Skeletal muscle tissue (tissue), 4 donors: ENCODE measurements around the gene TBCEL. TPM values are rescaled to one million over a fixed set of nuclear protein-coding genes. Genes with fewer than 3 reads are reported as not detected.
A peak's percentile ranks its signal among the peaks of the same experiment; 100 is the strongest.
"Not testable (repeated sequence)": the region's sequence is repeated elsewhere in the genome, so short reads cannot be mapped to it uniquely, and the experiment has no call there.

Source experiments
- H3K27ac ChIP-seq: one replicate; pipeline ENCODE4 v1.7.0; 2013; ENCODE audit warnings: mild to moderate bottlenecking, low read depth, low read length, inconsistent platforms
- H3K27me3 ChIP-seq, 3 donors: one replicate each; pipeline ENCODE4 v1.7.0; 2013; ENCODE audit warnings: low read length in 3 of 3; ENCODE audit not compliant: control insufficient read depth in 3 of 3, insufficient read depth in 3 of 3
- H3K36me3 ChIP-seq, 3 donors: one replicate each; pipeline ENCODE4 v1.7.0; 2013; ENCODE audit warnings: low read length in 3 of 3; ENCODE audit not compliant: control insufficient read depth in 3 of 3, insufficient read depth in 3 of 3
- H3K4me1 ChIP-seq, 3 donors: one replicate each; pipeline ENCODE4 v1.7.0; 2013; ENCODE audit warnings: low read length in 3 of 3, mild to moderate bottlenecking in 3 of 3; ENCODE audit not compliant: control insufficient read depth in 3 of 3, insufficient read depth in 3 of 3
- H3K4me3 ChIP-seq, 3 donors: one replicate each; pipeline ENCODE4 v1.7.0; 2013; ENCODE audit warnings: low read length in 3 of 3
- H3K9ac ChIP-seq, 3 donors: one replicate each; pipeline ENCODE4 v1.7.0; 2013; ENCODE audit warnings: low read length in 3 of 3, mild to moderate bottlenecking in 3 of 3, moderate library complexity in 2 of 3, low read depth in 1 of 3
- H3K9me3 ChIP-seq, 3 donors: one replicate each; pipeline ENCODE4 v1.7.0; 2013; ENCODE audit warnings: low read length in 3 of 3; ENCODE audit not compliant: control insufficient read depth in 3 of 3
- total RNA-seq: library from RNA; depleted of rRNA; stranded (reverse); fragments of >200 nt; gene quantifications from one replicate; pipeline ENCODE4 v1.2.3, GENCODE V29; 2014
- donor health status: Osteomylitis.

TBCEL gene
- total RNA-seq, 1 donor from 2014 or later = 31.3 TPM

DNA sequence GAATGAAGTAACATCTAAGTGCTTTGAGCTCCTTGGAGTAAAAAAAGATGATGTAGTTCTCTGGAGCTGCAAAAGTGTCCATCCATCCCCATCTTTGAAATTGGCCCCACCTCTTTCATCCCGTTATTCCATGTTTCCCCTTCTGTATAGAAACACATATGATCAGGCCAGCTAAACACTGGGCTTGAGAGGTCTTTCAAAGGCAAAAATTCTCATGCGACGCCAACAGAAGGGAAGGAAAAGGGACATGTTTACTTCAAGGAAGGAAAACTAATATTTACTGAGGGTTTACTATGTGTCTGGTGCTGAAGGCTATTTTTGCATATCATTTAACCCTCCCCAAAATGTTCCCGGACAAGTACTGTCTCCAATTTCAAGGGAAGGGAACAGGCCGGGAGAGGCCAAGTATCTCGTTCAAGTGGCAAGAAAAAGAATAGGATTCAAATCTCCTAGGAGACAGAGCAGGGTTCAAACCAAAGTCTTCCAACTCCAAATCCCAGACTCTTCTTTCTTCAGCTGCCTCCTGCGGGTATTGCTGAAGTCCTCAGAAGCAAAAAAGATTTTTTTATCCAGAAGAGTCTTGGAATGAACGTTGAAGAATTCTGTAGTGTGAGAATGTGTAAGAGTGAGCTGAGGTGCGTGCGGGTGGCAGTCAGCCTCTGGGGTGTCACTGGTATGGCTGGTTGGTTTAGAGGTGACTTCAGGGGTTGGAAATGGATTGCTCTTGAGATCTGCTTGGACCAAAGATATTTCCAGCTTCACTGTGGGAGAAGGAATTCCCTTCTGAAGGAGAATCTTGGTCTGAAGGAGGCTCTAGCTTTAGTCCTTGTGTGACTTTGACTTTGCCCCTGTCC is 87.2 kb downstream of the TBCEL start:
- peaks cover 7 to 12% (median 11%) of the 10 kb centered on the region in 3 donors for H3K4me1 ChIP-seq
- no peaks in the 10 kb centered on the region for H3K9me3 ChIP-seq
- no peak overlapping the region for H3K9ac ChIP-seq
- no peaks in the 10 kb centered on the region for H3K36me3 ChIP-seq
- H3K4me3 ChIP-seq = no peak overlapping the region
- H3K27me3 ChIP-seq = no peaks in the 10 kb centered on the region
- no peak overlapping the region for H3K27ac ChIP-seq

DNA sequence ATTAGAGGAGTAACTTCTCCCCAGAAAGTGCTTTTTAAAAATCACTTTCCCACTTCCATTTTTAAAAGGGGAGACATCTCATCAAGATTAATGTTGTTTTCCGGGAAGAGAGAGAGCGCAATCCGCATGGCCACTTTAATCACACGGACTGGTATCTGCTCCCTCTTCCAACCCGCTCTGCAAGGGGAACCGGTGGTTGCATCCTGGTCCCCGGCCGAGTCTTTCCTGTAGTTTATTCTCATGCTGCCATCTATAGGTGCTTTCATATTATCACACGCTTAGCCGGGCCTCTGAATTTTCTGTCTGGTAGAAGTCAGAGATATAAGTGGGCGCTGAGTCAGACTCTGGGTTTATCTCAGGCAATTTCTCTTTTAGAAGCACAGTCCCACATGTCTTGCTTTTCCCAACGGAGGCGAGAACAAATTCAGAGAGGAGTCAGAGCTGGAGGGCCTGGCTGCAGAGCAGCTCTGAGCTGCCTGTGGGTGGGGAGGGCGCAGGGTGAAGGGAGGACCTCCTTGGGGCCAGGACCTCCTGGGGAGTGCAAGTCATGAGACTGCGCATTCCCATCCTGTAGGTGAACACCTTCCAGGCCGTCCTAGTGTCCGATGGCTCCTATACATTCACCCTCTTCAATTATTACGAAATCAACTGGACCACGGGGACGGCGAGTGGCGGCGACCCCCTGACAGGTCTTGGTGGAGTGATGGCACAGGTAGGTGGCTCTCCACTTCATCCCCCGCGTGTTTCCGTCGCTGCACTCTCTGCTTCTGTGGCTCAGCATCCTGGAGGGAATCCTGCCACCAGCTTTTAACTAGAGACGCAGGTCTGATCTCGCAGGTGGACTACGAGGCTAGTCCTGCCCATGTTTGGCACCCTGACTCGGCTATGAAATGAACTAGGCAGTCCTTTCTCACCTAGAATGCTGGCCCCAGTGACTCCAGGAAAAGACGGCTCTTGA is 88.9 kb downstream of the TBCEL start:
- peak overlapping the region in 1 of 3 donors; percentile 66 for H3K9ac ChIP-seq
- H3K27me3 ChIP-seq = no peaks in the 10 kb centered on the region
- no peaks in the 10 kb centered on the region for H3K9me3 ChIP-seq
- peak overlapping the region; percentile 3 for H3K27ac ChIP-seq
- no peak overlapping the region for H3K4me3 ChIP-seq
- H3K36me3 ChIP-seq = no peaks in the 10 kb centered on the region
- peaks cover 7 to 12% (median 11%) of the 10 kb centered on the region in 3 donors for H3K4me1 ChIP-seq

DNA sequence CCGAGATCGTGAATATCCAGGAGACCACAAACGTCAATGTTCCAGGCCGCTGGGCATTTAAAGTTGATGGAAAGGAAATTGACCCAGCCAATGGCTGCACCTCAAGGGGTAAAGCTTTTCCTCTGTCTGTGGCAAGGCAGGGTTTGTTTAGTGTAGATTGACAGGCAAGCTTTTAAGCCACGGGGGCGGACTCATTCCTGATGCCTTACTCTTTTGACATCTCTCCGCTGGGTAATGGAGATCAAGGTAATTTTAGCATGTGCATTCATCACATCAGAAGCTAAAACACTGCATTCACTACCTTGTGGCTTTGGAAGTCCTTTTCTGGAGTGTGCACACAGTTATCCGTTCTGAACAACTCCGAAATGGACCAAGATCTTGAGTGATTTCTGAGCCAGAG is 89.7 kb downstream of the TBCEL start:
- no peaks in the 10 kb centered on the region for H3K9me3 ChIP-seq
- H3K4me1 ChIP-seq = peaks cover 7 to 12% (median 11%) of the 10 kb centered on the region in 3 donors
- H3K27ac ChIP-seq = no peak overlapping the region
- peaks cover 0 to 2% (median 0%) of the 10 kb centered on the region in 3 donors for H3K36me3 ChIP-seq
- H3K4me3 ChIP-seq = no peak overlapping the region
- H3K27me3 ChIP-seq = no peaks in the 10 kb centered on the region
- no peak overlapping the region for H3K9ac ChIP-seq

DNA sequence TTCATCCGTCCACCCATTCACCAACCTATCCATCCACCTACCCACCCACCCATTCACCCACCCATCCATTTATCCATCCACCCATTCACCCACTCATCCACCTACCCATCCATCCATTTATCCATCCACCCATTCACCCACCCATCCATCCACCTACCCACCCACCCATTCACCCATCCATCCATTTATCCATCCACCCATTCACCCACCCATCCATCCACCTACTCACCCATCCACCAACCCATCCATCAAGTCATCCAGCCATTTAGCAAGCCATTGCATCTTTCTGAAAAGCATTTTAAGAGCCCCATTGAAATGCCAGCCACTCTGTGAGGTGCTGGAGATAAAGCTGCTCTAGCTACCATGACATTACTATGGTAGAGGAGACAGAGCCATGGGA is 91.1 kb downstream of the TBCEL start:
- H3K9ac ChIP-seq = not testable (repeated sequence)

DNA sequence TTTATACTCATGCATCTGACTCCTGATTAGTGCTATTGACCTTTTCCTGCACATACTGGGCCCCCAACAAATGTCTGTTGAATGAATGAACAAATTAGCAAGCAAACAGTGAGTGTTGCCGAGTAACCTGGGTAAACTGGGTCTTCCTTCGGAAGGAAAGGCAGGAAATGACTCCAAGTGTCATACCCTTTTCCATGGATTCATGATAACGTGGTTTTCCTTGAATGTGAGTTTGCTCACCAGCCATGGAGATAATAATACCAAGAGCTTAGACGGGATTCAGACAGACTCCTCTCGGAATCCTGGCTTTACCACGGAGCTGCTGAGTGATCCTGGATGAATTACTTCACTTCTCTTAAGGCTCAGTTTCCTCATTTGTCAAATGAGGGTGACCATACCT is 93.9 kb downstream of the TBCEL start:
- no peaks in the 10 kb centered on the region for H3K9me3 ChIP-seq
- H3K4me3 ChIP-seq = no peak overlapping the region
- H3K27me3 ChIP-seq = no peaks in the 10 kb centered on the region
- H3K36me3 ChIP-seq = peaks cover 0 to 2% (median 0%) of the 10 kb centered on the region in 3 donors
- H3K27ac ChIP-seq = no peak overlapping the region
- peaks cover 0 to 5% (median 2%) of the 10 kb centered on the region in 3 donors for H3K4me1 ChIP-seq
- no peak overlapping the region for H3K9ac ChIP-seq

More for the DNA sequence above, 91.1 kb downstream of the TBCEL start:
- not testable (repeated sequence) for H3K4me3 ChIP-seq, H3K36me3 ChIP-seq, H3K27ac ChIP-seq, H3K27me3 ChIP-seq, H3K9me3 ChIP-seq
- H3K4me1 ChIP-seq = peaks cover 7 to 12% (median 11%) of the 10 kb centered on the region in 3 donors

DNA sequence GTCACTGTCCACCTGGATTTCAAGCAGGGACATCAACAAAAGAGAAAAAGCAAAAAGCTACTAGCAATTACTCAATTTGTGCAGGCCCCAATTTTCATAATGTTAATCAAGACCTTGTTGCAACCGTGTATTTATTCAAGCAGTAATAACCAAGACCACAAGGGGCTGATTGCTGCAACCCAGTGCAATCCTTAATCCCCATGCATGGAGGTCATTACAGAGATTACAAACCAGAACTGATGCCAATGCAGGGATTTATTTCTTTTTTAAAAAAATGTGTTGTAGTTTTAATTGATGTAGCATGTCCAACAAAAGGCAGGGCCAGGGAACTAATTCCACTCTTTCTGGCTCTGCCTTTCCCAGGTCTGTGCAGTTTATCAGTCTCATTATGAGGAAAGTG is 95.5 kb downstream of the TBCEL start:
- no peaks in the 10 kb centered on the region for H3K9me3 ChIP-seq
- H3K4me1 ChIP-seq = no peaks in the 10 kb centered on the region
- H3K9ac ChIP-seq = no peak overlapping the region
- H3K27ac ChIP-seq = no peak overlapping the region
- no peaks in the 10 kb centered on the region for H3K27me3 ChIP-seq
- H3K4me3 ChIP-seq = no peak overlapping the region
- H3K36me3 ChIP-seq = peaks cover 0 to 2% (median 0%) of the 10 kb centered on the region in 3 donors

DNA sequence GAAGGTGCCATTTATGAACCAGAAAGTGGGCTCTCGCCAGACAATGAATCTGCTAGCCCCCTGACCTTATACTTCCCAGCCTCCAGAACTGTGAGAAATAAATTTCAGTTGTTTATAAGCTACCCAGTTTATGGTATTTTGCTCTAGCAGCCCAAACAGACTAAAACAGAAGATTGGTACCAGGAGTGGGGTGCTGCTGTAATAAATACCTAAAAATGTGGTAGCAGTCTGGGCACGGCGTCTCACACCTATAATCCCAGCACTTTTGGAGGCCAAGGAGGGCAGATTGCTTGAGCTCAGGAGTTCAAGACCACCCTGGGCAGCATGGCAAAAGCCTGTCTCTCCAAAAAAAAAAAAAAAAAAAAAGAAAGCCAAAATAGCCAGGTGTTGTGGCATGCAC is 98.4 kb downstream of the TBCEL start:
- Histone ChIP-seq H3K4me1 (no peaks in the 10 kb centered on the region), H3K27me3 (no peaks in the 10 kb centered on the region), H3K9me3 (no peaks in the 10 kb centered on the region), H3K27ac (no peak overlapping the region), H3K9ac (no peak overlapping the region), H3K36me3 (peaks cover 0 to 3% (median 2%) of the 10 kb centered on the region in 3 donors), H3K4me3 (no peak overlapping the region)

DNA sequence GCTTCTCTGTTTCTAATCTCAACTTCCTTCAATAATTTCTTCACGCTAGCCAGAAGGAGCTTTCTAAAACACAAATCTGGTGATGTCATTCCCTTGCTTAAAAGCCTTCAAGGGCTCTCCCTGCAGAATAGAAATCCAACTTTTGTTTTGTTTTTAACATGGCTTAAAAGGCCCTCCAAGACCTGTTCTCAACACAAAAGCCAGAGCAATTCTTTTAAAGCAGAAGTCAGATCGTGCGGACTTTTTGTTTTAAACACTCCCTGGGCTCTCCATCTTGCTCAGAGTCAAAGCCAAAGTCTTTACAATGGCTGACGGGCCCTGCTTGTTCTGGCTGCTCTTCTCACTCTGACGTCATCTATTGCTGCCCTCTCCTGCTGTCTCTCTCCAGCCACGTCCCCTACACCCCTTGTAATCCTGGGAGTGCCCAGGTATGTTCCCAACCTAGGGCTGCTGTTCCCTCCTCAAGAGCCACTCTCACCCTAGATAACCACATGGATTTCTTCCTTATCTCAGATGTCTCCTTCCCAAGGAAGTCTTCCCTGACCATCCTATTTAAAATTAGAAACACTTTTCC is 99.7 kb downstream of the TBCEL start:
- Histone ChIP-seq H3K4me3 (no peak overlapping the region), H3K27ac (no peak overlapping the region), H3K4me1 (no peaks in the 10 kb centered on the region), H3K9ac (no peak overlapping the region), H3K36me3 (peaks cover 0 to 6% (median 0%) of the 10 kb centered on the region in 3 donors), H3K9me3 (no peaks in the 10 kb centered on the region), H3K27me3 (no peaks in the 10 kb centered on the region)

DNA sequence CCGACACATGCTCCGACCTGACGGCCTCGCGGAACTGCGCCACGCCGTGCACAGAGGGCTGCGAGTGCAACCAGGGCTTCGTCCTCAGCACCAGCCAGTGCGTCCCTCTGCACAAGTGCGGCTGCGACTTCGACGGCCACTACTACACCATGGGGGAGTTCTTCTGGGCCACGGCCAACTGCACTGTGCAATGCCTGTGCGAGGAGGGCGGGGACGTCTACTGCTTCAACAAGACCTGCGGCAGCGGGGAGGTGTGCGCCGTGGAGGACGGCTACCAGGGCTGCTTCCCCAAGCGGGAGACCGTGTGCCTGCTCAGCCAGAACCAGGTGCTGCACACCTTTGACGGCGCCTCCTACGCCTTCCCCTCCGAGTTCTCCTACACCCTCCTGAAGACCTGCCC is 103.9 kb downstream of the TBCEL start:
- H3K4me1 ChIP-seq = no peaks in the 10 kb centered on the region
- no peak overlapping the region for H3K4me3 ChIP-seq
- H3K27me3 ChIP-seq = no peaks in the 10 kb centered on the region
- H3K9me3 ChIP-seq = no peaks in the 10 kb centered on the region
- peaks cover 0 to 8% (median 0%) of the 10 kb centered on the region in 3 donors for H3K36me3 ChIP-seq
- H3K9ac ChIP-seq = no peak overlapping the region
- no peak overlapping the region for H3K27ac ChIP-seq
